HCT116 (cell line): ENCODE results near the gene TFF1. TPM values are rescaled to one million over a fixed set of nuclear protein-coding genes. Genes with fewer than 3 reads are reported as not detected.

Source experiments
- ATAC-seq: fragments of 200-7000 bp; cut with Tn5 transposase; 2 replicates; pipeline ENCODE4 v1.9.1; 2020; ENCODE audit warnings: mild to moderate bottlenecking, moderate library complexity
- BruUV-seq: library from RNA; stranded (reverse); fragments of 400-500 nt; replicated peaks from 2 replicates; lab custom pipeline; 2021; lab: Mats Ljungman, UMichigan
- CTCF ChIA-PET: fragments of 300-600 bp; sonication (Branson Sonifier 250); formaldehyde crosslinking; loops from one replicate; lab custom pipeline; 2021; ENCODE audit warnings: antibody characterized with exemption; lab: Charles Lee
- POLR2A ChIA-PET: fragments of 300-600, 350-600 bp; sonication (Branson Sonifier 250); formaldehyde crosslinking; loops from one replicate; lab custom pipeline; 2021; ENCODE audit warnings: antibody characterized with exemption; lab: Charles Lee
- RAD21 ChIA-PET, 2 experiments: fragments of 300-600 bp; sonication (Branson Sonifier 250); formaldehyde crosslinking; loops; one replicate each; lab custom pipeline; 2023; ENCODE audit warnings: low total read pairs in 2 of 2; ENCODE audit not compliant: uncharacterized antibody in 2 of 2, unreplicated experiment in 2 of 2, low non-redundant PET in 1 of 2; lab: Charles Lee
- DNase-seq: peaks from one replicate; pipeline ENCODE4 v3.0.0-alpha.2; 2010; ENCODE audit warnings: low read depth, low spot score
- H2AFZ ChIP-seq: fragments of 200-600 bp; shearing (Covaris generic), sonication (generic); 2 replicates; pipeline ENCODE4 v1.6.1; 2017; ENCODE audit warnings: low read depth, mixed run types, mixed read lengths, antibody characterized with exemption, low read length; ENCODE audit not compliant: poor library complexity, severe bottlenecking
- H3K27ac ChIP-seq: 2 replicates; pipeline ENCODE4 v1.5.1; 2012; ENCODE audit warnings: low read depth, low read length
- H3K27me3 ChIP-seq: fragments of 200-600 bp; sonication (generic); 2 replicates; pipeline ENCODE4 v1.6.1; 2016; ENCODE audit warnings: mixed run types, low read length, mixed read lengths; ENCODE audit not compliant: insufficient read depth
- H3K36me3 ChIP-seq, 2 experiments: fragments of 200-500 bp in 1 of 2; fragments of 200-600 bp in 1 of 2; sonication (Bioruptor generic) in 1 of 2; sonication (generic) in 1 of 2; 2 replicates each; pipeline versions ENCODE4 v1.5.1 to v1.6.1; 2014 to 2016; ENCODE audit warnings: low read length in 2 of 2, inconsistent platforms in 1 of 2, mixed read lengths in 1 of 2, mixed run types in 1 of 2; ENCODE audit not compliant: insufficient read depth in 2 of 2, control insufficient read depth in 1 of 2
- H3K4me1 ChIP-seq, 2 experiments: fragments of 200-600 bp in 1 of 2; sonication (generic) in 1 of 2; 2 replicates each; pipeline versions ENCODE4 v1.5.1 to v1.6.1; 2012 to 2017; ENCODE audit warnings: low read length in 2 of 2, inconsistent platforms in 1 of 2, mild to moderate bottlenecking in 1 of 2, mixed read lengths in 1 of 2, mixed run types in 1 of 2, moderate library complexity in 1 of 2; ENCODE audit not compliant: insufficient read depth in 2 of 2, control insufficient read depth in 1 of 2
- H3K4me2 ChIP-seq: fragments of 200-600 bp; sonication (generic); 2 replicates; pipeline ENCODE4 v1.6.1; 2017; ENCODE audit warnings: mixed run types, low read length, mixed read lengths
- H3K4me3 ChIP-seq, 2 experiments: fragments of 200-600 bp in 1 of 2; sonication (generic) in 1 of 2; replicated peaks in 1 of 2; 2 replicates each; pipeline ENCODE4 v1.5.1; 2011 to 2016; ENCODE audit warnings: low read length in 2 of 2, control low read depth in 1 of 2, low read depth in 1 of 2, mild to moderate bottlenecking in 1 of 2, mixed read lengths in 1 of 2, mixed run types in 1 of 2
- H3K79me2 ChIP-seq: fragments of 200-600 bp; sonication (generic); 2 replicates; pipeline ENCODE4 v1.6.1; 2017; ENCODE audit warnings: mild to moderate bottlenecking, mixed run types, low read length, moderate library complexity, mixed read lengths; ENCODE audit not compliant: insufficient read depth
- H3K9ac ChIP-seq: fragments of 200-600 bp; sonication (generic); 2 replicates; pipeline ENCODE4 v1.6.1; 2016; ENCODE audit warnings: low read length, mixed read lengths
- H3K9me2 ChIP-seq: fragments of 200-600 bp; sonication (generic), shearing (Covaris generic); 2 replicates; pipeline ENCODE4 v1.6.1; 2017; ENCODE audit warnings: mixed run types, mild to moderate bottlenecking, moderate library complexity; ENCODE audit not compliant: insufficient read depth
- H3K9me3 ChIP-seq, 2 experiments: fragments of 200-500 bp in 1 of 2; fragments of 200-600 bp in 1 of 2; sonication (Bioruptor generic) in 1 of 2; sonication (generic) in 1 of 2; 2 replicates each; pipeline ENCODE4 v1.6.1; 2014 to 2017; ENCODE audit warnings: low read length in 2 of 2, mixed read lengths in 2 of 2, inconsistent platforms in 1 of 2, low read depth in 1 of 2, mild to moderate bottlenecking in 1 of 2, mixed run types in 1 of 2, moderate library complexity in 1 of 2; ENCODE audit not compliant: control insufficient read depth in 1 of 2, insufficient read depth in 1 of 2
- H4K20me1 ChIP-seq: fragments of 200-600 bp; sonication (generic), shearing (Covaris generic); 2 replicates; pipeline ENCODE4 v1.6.1; 2017; ENCODE audit warnings: mixed run types, mild to moderate bottlenecking, moderate library complexity; ENCODE audit not compliant: insufficient read depth
- ATF3 ChIP-seq: IDR thresholded peaks from 2 replicates; pipeline ENCODE4 v1.6.1; 2012
- CBX3 ChIP-seq: IDR thresholded peaks from 2 replicates; pipeline ENCODE4 v1.6.1; 2012; ENCODE audit warnings: low read depth
- CEBPB ChIP-seq: IDR thresholded peaks from 2 replicates; pipeline ENCODE4 v1.6.1; 2012; ENCODE audit warnings: low read depth
- CTCF ChIP-seq, 3 experiments: fragments of 200-600 bp in 1 of 3; sonication (generic) in 1 of 3; IDR thresholded peaks in 2 of 3; conservative IDR thresholded peaks in 1 of 3; 2 replicates each; pipeline ENCODE4 v1.5.1; 2012 to 2017; ENCODE audit warnings: low read depth in 2 of 3, low read length in 2 of 3, antibody characterized with exemption in 1 of 3, borderline replicate concordance in 1 of 3, control low read depth in 1 of 3, mild to moderate bottlenecking in 1 of 3, mixed read lengths in 1 of 3, mixed run types in 1 of 3, moderate library complexity in 1 of 3; ENCODE audit not compliant: insufficient read depth in 1 of 3
- EGR1 ChIP-seq: IDR thresholded peaks from 2 replicates; pipeline ENCODE4 v1.6.1; 2012; ENCODE audit warnings: low read depth
- ELF1 ChIP-seq: IDR thresholded peaks from 2 replicates; pipeline ENCODE4 v1.6.1; 2012; ENCODE audit warnings: low read depth, borderline replicate concordance
- EZH2phosphoT487 ChIP-seq: fragments of 200-600 bp; IDR thresholded peaks from 2 replicates; pipeline ENCODE4 v1.6.1; 2018; ENCODE audit warnings: antibody characterized with exemption, borderline replicate concordance
- FOSL1 ChIP-seq: IDR thresholded peaks from 2 replicates; pipeline ENCODE4 v1.6.1; 2012; ENCODE audit warnings: low read depth
- JUND ChIP-seq: IDR thresholded peaks from 2 replicates; pipeline ENCODE4 v1.6.1; 2012
- POLR2A ChIP-seq: IDR thresholded peaks from 2 replicates; pipeline ENCODE4 v1.7.0; 2011; ENCODE audit warnings: borderline replicate concordance; ENCODE audit not compliant: insufficient read depth, insufficient read length; ENCODE audit errors: extremely low read depth
- POLR2AphosphoS5 ChIP-seq: IDR thresholded peaks from 2 replicates; pipeline ENCODE4 v1.6.1; 2011; ENCODE audit warnings: mild to moderate bottlenecking, low read depth, low read length, moderate library complexity
- RAD21 ChIP-seq: IDR thresholded peaks from 2 replicates; pipeline ENCODE4 v1.6.1; 2012; ENCODE audit warnings: low read depth, mild to moderate bottlenecking
- SIN3A ChIP-seq: IDR thresholded peaks from 2 replicates; pipeline ENCODE4 v1.6.1; 2012; ENCODE audit warnings: low read depth
- SP1 ChIP-seq: IDR thresholded peaks from 2 replicates; pipeline ENCODE4 v1.6.1; 2012; ENCODE audit warnings: low read depth
- SRF ChIP-seq: IDR thresholded peaks from 2 replicates; pipeline ENCODE4 v1.6.1; 2012; ENCODE audit warnings: low read depth
- TCF7L2 ChIP-seq: IDR thresholded peaks from 2 replicates; pipeline ENCODE4 v1.7.0; 2011; ENCODE audit warnings: borderline replicate concordance, inconsistent platforms; ENCODE audit not compliant: insufficient read depth, insufficient read length; ENCODE audit errors: extremely low read depth
- ZFX ChIP-seq: fragments of 450-650 bp; IDR thresholded peaks from 2 replicates; pipeline ENCODE4 v1.6.1; 2017
- ZNF274 ChIP-seq: fragments of 200-500 bp; sonication (Bioruptor generic); IDR thresholded peaks from 2 replicates; pipeline ENCODE4 v1.6.1; 2014; ENCODE audit warnings: mild to moderate bottlenecking, low read depth, low read length, inconsistent platforms
- intact Hi-C: fragments of 100-400 bp; cut with micrococcal nuclease; formaldehyde crosslinking; loops from 2 replicates; pipeline ENCODE4 v1.10.0; 2022
- total RNA-seq: library from RNA; stranded (reverse); gene quantifications from one replicate; pipeline ENCODE4 v1.2.1, GENCODE V29; 2021; ENCODE audit not compliant: unreplicated experiment
- TF ChIP-seq, protein P1 (sequence below): IDR thresholded peaks from 2 replicates; pipeline ENCODE4 v1.6.1; 2012

TFF1 gene
- total RNA-seq, 1 experiment from 2014 or later = 0.61 TPM

- DNase-seq (no peak), ATAC-seq (no peak)
- BruUV-seq = no TSS peak
- H4K20me1 ChIP-seq = no peaks in the 10 kb centered on the region
- POLR2A ChIA-PET = no interaction called here
- CTCF ChIA-PET = interaction anchor here (1.7 kb wide), 1 partner anchor 39 kb away, joined by 3 read pairs; no protein-coding TSS in a partner anchor
- no peaks in the 10 kb centered on the region for H3K4me1 ChIP-seq
- no peaks in the 10 kb centered on the region for H3K9me2 ChIP-seq
- H3K4me3 ChIP-seq = no peak overlapping the region
- H3K79me2 ChIP-seq = no peaks in the 10 kb centered on the region
- H3K36me3 ChIP-seq = no peaks in the 10 kb centered on the region
- TF ChIP-seq TCF7L2 (no peak), ZFX (no peak), SIN3A (no peak), ATF3 (no peak), RAD21 (no peak), EGR1 (no peak), SP1 (no peak), EZH2phosphoT487 (no peak), JUND (no peak), POLR2A (no peak), CEBPB (no peak)
- TF ChIP-seq, protein P1, sequence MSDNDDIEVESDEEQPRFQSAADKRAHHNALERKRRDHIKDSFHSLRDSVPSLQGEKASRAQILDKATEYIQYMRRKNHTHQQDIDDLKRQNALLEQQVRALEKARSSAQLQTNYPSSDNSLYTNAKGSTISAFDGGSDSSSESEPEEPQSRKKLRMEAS = no peak
- no peak overlapping the region for H3K27ac ChIP-seq
- no peaks in the 10 kb centered on the region for H3K27me3 ChIP-seq
- H2AFZ ChIP-seq = no peak overlapping the region
- H3K9ac ChIP-seq = no peak overlapping the region
- intact Hi-C loops = no loop called here
- H3K4me2 ChIP-seq = no peak overlapping the region
- RAD21 ChIA-PET = no interaction called here
- no peaks in the 10 kb centered on the region for H3K9me3 ChIP-seq
Measured at GRCh38 chr21:42348762-42349161, 17.6 kb downstream of the TFF1 start.

DNA sequence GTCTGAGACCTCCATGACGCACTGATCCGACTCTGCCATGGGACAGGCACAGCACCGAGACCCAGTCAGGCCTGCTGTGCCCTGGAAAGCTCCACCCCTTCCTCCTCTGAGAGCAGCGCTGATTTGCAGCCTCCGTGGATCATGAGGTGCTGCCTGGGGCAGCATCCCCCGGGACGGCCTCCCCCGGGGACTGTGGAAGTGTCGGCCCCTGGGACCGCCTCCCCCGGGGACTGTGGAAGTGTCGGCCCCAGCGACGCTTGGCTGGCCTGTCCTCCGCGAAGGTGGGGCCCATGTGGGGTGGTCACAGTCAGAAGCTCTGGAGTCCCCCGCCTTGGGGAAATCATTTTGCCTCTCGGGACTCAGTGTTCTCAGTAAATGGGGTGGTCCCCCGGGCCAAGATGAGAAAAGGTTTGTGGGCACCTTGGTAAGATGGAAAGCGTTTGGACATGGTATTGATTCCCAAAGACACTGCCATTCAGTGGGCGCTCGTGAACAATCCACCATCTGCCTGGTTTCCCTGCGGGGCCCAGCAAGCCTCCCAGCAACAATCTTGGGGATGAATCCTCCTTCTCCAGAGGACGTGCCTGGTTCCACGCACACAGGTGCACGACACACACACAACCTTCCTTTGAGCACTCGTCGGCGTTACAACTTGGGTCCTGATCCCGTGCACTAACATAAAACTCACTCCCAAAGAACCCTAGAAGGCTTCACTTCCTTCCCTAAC, 18.6 kb downstream of the TFF1 start:
- CTCF ChIA-PET = no interaction called here
- Histone ChIP-seq H2AFZ (no peak overlapping the region), H3K79me2 (no peaks in the 10 kb centered on the region), H3K9me3 (no peaks in the 10 kb centered on the region), H3K27ac (no peak overlapping the region), H3K9ac (no peak overlapping the region), H3K9me2 (no peaks in the 10 kb centered on the region), H3K4me2 (no peak overlapping the region), H4K20me1 (no peaks in the 10 kb centered on the region), H3K36me3 (no peaks in the 10 kb centered on the region), H3K4me1 (no peaks in the 10 kb centered on the region), H3K4me3 (no peak overlapping the region), H3K27me3 (no peaks in the 10 kb centered on the region)
- no TSS peak for BruUV-seq
- POLR2A ChIA-PET = no interaction called here
- RAD21 ChIA-PET = no interaction called here
- intact Hi-C loops = no loop called here
- DNase-seq (no peak), ATAC-seq (no peak)
- TF ChIP-seq FOSL1 (no peak), CBX3 (no peak), SIN3A (no peak), ATF3 (no peak), ZNF274 (no peak), EZH2phosphoT487 (no peak), CTCF (IDR thresholded peaks at IDR 0.05 in 2 of 3, conservative IDR thresholded peaks at IDR 0.05 in 1 of 3; ENCODE audit: borderline replicate concordance in 1 of 3, insufficient read depth in 1 of 3, low read depth in 2 of 3, low read length in 2 of 3) (no peak), POLR2A (no peak), JUND (no peak), POLR2AphosphoS5 (no peak), SRF (no peak), ELF1 (no peak), SP1 (no peak), CEBPB (no peak)
- TF ChIP-seq, protein P1 = no peak
